ENCODE data around the gene GBX1. TPM values are rescaled to one million over a fixed set of nuclear protein-coding genes. Genes with fewer than 3 reads are reported as not detected.

Gene GBX1
- total RNA-seq, 1 experiment from 2014 or later = not detected

DNA sequence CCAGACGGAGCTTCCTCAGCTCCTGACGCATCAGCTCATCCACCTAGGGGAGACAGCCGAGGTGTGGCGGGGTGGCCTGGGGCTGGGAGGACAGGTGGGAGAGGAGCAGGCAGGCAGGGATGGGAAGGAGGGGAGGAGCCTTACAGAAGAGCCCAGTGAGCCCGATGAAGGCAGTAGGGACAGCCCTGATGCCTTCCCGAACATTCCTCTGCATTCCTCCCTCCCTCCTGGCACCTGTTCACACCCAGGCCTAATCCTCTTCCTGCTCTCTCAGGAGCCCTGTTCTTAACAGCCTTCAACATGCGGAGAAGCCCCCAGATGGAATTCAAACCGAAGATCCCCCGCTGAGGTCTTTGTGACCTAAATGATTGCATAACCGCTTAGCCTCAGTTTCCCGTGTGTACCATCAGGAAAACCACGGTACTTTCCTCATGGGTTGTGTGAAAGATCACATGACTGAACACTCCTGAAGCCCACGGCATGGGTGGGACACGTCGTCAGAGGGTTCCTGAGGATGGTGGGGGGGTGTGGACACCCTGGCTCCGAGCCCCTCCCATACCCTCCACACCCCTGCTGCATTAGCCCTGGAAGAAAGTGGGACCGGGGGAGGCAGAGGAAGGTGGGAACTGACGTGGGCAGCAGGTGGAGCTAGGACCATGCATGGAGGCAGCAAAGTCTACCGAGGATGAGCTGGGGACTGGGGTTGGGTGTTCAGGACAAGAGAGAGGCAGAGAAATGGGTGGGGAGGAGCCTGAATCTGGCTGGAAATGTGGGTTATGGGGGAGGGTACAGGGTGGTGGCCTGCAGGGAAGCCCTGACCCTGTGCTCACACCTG, 28.3 kb upstream of the GBX1 start (continued):
- no peak for TF ChIP-seq KAT7 (CRISPR knock-in tag; IDR thresholded peaks at IDR 0.05; ENCODE audit: borderline replicate concordance)
- TF ChIP-seq, protein P1, sequence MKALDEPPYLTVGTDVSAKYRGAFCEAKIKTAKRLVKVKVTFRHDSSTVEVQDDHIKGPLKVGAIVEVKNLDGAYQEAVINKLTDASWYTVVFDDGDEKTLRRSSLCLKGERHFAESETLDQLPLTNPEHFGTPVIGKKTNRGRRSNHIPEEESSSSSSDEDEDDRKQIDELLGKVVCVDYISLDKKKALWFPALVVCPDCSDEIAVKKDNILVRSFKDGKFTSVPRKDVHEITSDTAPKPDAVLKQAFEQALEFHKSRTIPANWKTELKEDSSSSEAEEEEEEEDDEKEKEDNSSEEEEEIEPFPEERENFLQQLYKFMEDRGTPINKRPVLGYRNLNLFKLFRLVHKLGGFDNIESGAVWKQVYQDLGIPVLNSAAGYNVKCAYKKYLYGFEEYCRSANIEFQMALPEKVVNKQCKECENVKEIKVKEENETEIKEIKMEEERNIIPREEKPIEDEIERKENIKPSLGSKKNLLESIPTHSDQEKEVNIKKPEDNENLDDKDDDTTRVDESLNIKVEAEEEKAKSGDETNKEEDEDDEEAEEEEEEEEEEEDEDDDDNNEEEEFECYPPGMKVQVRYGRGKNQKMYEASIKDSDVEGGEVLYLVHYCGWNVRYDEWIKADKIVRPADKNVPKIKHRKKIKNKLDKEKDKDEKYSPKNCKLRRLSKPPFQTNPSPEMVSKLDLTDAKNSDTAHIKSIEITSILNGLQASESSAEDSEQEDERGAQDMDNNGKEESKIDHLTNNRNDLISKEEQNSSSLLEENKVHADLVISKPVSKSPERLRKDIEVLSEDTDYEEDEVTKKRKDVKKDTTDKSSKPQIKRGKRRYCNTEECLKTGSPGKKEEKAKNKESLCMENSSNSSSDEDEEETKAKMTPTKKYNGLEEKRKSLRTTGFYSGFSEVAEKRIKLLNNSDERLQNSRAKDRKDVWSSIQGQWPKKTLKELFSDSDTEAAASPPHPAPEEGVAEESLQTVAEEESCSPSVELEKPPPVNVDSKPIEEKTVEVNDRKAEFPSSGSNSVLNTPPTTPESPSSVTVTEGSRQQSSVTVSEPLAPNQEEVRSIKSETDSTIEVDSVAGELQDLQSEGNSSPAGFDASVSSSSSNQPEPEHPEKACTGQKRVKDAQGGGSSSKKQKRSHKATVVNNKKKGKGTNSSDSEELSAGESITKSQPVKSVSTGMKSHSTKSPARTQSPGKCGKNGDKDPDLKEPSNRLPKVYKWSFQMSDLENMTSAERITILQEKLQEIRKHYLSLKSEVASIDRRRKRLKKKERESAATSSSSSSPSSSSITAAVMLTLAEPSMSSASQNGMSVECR (CRISPR knock-in tag; IDR thresholded peaks at IDR 0.05; ENCODE audit: borderline replicate concordance) = no peak
- TF ChIP-seq, protein P2, sequence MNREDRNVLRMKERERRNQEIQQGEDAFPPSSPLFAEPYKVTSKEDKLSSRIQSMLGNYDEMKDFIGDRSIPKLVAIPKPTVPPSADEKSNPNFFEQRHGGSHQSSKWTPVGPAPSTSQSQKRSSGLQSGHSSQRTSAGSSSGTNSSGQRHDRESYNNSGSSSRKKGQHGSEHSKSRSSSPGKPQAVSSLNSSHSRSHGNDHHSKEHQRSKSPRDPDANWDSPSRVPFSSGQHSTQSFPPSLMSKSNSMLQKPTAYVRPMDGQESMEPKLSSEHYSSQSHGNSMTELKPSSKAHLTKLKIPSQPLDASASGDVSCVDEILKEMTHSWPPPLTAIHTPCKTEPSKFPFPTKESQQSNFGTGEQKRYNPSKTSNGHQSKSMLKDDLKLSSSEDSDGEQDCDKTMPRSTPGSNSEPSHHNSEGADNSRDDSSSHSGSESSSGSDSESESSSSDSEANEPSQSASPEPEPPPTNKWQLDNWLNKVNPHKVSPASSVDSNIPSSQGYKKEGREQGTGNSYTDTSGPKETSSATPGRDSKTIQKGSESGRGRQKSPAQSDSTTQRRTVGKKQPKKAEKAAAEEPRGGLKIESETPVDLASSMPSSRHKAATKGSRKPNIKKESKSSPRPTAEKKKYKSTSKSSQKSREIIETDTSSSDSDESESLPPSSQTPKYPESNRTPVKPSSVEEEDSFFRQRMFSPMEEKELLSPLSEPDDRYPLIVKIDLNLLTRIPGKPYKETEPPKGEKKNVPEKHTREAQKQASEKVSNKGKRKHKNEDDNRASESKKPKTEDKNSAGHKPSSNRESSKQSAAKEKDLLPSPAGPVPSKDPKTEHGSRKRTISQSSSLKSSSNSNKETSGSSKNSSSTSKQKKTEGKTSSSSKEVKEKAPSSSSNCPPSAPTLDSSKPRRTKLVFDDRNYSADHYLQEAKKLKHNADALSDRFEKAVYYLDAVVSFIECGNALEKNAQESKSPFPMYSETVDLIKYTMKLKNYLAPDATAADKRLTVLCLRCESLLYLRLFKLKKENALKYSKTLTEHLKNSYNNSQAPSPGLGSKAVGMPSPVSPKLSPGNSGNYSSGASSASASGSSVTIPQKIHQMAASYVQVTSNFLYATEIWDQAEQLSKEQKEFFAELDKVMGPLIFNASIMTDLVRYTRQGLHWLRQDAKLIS (CRISPR knock-in tag; IDR thresholded peaks at IDR 0.05; ENCODE audit: borderline replicate concordance) = no peak

DNA sequence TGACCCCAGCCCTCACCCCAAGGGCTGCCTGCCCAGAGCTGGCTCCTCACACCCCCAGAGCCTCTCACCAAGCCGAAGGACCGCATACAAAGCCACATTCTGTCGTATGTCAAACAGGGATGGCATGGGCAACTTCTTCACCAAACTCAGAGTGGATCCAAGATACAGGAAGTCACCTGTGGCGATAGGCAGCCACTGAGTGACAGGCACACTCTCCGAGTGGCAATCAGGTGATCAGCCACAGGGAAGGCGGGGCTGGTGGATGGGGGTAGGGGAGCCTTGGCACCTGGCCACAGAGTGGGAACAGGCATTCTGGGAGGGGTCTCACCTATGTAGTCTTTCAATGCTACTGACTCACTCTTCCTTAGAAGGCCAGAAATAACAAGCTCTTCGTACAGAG, 26.7 kb upstream of the GBX1 start:
- peaks cover 5% of the 10 kb centered on the region; the same call in 1 of the 2 replicates for H3K4me1 Mint-ChIP-seq
- H3K27me3 Mint-ChIP-seq (ENCODE audit: low read depth) = peaks cover 4% of the 10 kb centered on the region
- ATAC-seq (no peak), DNase-seq (ENCODE audit: low spot score) (no peak)
- no peaks in the 10 kb centered on the region for H3K9me3 Mint-ChIP-seq
- no peak overlapping the region for H3K4me3 Mint-ChIP-seq
- ChIA-PET POLR2A (no interaction called here), CTCF (interaction anchor here (1.1 to 1.5 kb wide), 2 partner anchors 19 to 50 kb away, joined by 3 read pairs; no protein-coding TSS in a partner anchor)
- H3K27ac Mint-ChIP-seq = no peak overlapping the region
- H3K36me3 Mint-ChIP-seq = no peaks in the 10 kb centered on the region
- no peak for TF ChIP-seq FOXP1 (CRISPR knock-in tag; IDR thresholded peaks at IDR 0.05; ENCODE audit: borderline replicate concordance)
- TF ChIP-seq NFATC4 (CRISPR knock-in tag; IDR thresholded peaks at IDR 0.05) = no peak
- no peak for TF ChIP-seq RELA (CRISPR knock-in tag; IDR thresholded peaks at IDR 0.05; ENCODE audit: borderline replicate concordance)
- no peak for TF ChIP-seq ATF2 (CRISPR knock-in tag; IDR thresholded peaks at IDR 0.05; ENCODE audit: borderline replicate concordance, low read depth)
- TF ChIP-seq, protein P3, sequence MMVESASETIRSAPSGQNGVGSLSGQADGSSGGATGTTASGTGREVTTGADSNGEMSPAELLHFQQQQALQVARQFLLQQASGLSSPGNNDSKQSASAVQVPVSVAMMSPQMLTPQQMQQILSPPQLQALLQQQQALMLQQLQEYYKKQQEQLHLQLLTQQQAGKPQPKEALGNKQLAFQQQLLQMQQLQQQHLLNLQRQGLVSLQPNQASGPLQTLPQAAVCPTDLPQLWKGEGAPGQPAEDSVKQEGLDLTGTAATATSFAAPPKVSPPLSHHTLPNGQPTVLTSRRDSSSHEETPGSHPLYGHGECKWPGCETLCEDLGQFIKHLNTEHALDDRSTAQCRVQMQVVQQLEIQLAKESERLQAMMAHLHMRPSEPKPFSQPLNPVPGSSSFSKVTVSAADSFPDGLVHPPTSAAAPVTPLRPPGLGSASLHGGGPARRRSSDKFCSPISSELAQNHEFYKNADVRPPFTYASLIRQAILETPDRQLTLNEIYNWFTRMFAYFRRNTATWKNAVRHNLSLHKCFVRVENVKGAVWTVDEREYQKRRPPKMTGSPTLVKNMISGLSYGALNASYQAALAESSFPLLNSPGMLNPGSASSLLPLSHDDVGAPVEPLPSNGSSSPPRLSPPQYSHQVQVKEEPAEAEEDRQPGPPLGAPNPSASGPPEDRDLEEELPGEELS (CRISPR knock-in tag; IDR thresholded peaks at IDR 0.05) = no peak
- no peak for TF ChIP-seq MYBL2 (CRISPR knock-in tag; IDR thresholded peaks at IDR 0.05)
- TF ChIP-seq SP1 (CRISPR knock-in tag; conservative IDR thresholded peaks at IDR 0.05) = no peak
- no peak for TF ChIP-seq ESRRA (CRISPR knock-in tag; IDR thresholded peaks at IDR 0.05; ENCODE audit: borderline replicate concordance)
- TF ChIP-seq ZBTB21 (CRISPR knock-in tag; IDR thresholded peaks at IDR 0.05; ENCODE audit: borderline replicate concordance) = no peak
- TF ChIP-seq, protein P4, sequence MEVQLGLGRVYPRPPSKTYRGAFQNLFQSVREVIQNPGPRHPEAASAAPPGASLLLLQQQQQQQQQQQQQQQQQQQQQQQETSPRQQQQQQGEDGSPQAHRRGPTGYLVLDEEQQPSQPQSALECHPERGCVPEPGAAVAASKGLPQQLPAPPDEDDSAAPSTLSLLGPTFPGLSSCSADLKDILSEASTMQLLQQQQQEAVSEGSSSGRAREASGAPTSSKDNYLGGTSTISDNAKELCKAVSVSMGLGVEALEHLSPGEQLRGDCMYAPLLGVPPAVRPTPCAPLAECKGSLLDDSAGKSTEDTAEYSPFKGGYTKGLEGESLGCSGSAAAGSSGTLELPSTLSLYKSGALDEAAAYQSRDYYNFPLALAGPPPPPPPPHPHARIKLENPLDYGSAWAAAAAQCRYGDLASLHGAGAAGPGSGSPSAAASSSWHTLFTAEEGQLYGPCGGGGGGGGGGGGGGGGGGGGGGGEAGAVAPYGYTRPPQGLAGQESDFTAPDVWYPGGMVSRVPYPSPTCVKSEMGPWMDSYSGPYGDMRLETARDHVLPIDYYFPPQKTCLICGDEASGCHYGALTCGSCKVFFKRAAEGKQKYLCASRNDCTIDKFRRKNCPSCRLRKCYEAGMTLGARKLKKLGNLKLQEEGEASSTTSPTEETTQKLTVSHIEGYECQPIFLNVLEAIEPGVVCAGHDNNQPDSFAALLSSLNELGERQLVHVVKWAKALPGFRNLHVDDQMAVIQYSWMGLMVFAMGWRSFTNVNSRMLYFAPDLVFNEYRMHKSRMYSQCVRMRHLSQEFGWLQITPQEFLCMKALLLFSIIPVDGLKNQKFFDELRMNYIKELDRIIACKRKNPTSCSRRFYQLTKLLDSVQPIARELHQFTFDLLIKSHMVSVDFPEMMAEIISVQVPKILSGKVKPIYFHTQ (CRISPR knock-in tag; IDR thresholded peaks at IDR 0.05) = no peak
- TF ChIP-seq, protein P5, sequence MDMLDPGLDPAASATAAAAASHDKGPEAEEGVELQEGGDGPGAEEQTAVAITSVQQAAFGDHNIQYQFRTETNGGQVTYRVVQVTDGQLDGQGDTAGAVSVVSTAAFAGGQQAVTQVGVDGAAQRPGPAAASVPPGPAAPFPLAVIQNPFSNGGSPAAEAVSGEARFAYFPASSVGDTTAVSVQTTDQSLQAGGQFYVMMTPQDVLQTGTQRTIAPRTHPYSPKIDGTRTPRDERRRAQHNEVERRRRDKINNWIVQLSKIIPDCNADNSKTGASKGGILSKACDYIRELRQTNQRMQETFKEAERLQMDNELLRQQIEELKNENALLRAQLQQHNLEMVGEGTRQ (CRISPR knock-in tag; IDR thresholded peaks at IDR 0.05) = no peak
- TF ChIP-seq, protein P6, sequence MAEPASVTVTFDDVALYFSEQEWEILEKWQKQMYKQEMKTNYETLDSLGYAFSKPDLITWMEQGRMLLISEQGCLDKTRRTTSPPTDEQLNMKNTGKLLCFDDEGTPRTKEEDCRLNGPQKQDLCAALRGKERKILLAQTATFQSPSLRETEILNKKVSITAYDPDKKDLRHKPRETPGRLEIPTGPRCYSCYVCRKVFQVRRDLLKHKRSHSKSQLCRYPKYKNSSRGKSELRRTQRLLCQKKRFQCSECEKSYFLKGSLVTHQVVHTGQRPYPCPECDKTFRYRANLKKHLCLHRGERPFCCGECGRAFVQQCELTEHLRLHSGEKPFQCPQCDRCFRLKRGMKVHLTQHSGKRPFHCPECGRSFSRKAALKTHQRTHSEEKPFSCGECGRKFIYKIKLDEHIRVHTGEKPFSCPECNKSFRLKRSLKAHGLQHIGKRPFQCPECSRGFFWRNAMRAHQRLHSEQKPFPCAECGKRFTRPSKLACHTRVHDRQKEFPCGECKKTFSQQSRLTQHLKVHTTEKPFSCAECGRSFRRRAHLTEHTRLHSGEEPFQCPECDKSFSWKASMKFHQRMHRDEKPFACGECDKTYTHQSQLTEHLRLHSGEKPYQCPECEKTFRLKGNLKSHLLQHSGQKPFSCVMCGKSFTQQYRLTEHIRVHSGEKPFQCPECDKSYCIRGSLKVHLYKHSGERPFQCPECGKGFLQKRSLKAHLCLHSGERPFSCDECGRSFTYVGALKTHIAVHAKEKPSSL (CRISPR knock-in tag; conservative IDR thresholded peaks at IDR 0.05) = no peak
